ENCODE data around the gene SYNGAP1.

SYNGAP1 gene

GRCh38 chr6:33420491-33421343 is 852 bp downstream of the SYNGAP1 start:
- in situ Hi-C loops (cut with HindIII; ENCODE audit: low sequenced_read_pairs) = no loop called here

- in situ Hi-C loops (cut with HindIII; ENCODE audit: low sequenced_read_pairs) = no loop called here
Measured at GRCh38 chr6:33421344-33421643, 1.4 kb downstream of the SYNGAP1 start.

GRCh38 chr6:33423777-33424176 is 3.9 kb downstream of the SYNGAP1 start:
- in situ Hi-C loops (cut with HindIII; ENCODE audit: low sequenced_read_pairs) = no loop called here

GRCh38 chr6:33424855-33425667 is 5.2 kb downstream of the SYNGAP1 start:
- in situ Hi-C loops (cut with HindIII; ENCODE audit: low sequenced_read_pairs) = no loop called here

GRCh38 chr6:33425668-33426577 is 6.1 kb downstream of the SYNGAP1 start:
- in situ Hi-C loops (cut with HindIII; ENCODE audit: low sequenced_read_pairs) = no loop called here

- in situ Hi-C loops (cut with HindIII; ENCODE audit: low sequenced_read_pairs) = no loop called here
Measured at GRCh38 chr6:33426590-33427511, 7.0 kb downstream of the SYNGAP1 start.

- in situ Hi-C loops (cut with HindIII; ENCODE audit: low sequenced_read_pairs) = no loop called here
Measured at GRCh38 chr6:33427585-33428223, 7.8 kb downstream of the SYNGAP1 start.

- in situ Hi-C loops (cut with HindIII; ENCODE audit: low sequenced_read_pairs) = no loop called here
Measured at GRCh38 chr6:33428224-33428965, 8.5 kb downstream of the SYNGAP1 start.

- in situ Hi-C loops (cut with HindIII; ENCODE audit: low sequenced_read_pairs) = no loop called here
Measured at GRCh38 chr6:33428966-33429749, 9.3 kb downstream of the SYNGAP1 start.

- in situ Hi-C loops (cut with HindIII; ENCODE audit: low sequenced_read_pairs) = no loop called here
Measured at GRCh38 chr6:33429750-33430052, 9.8 kb downstream of the SYNGAP1 start.

- in situ Hi-C loops (cut with HindIII; ENCODE audit: low sequenced_read_pairs) = no loop called here
Measured at GRCh38 chr6:33430334-33430733, 10.5 kb downstream of the SYNGAP1 start.

- in situ Hi-C loops (cut with HindIII; ENCODE audit: low sequenced_read_pairs) = no loop called here
Measured at GRCh38 chr6:33430991-33431879, 11.4 kb downstream of the SYNGAP1 start.

- in situ Hi-C loops (cut with HindIII; ENCODE audit: low sequenced_read_pairs) = no loop called here
Measured at GRCh38 chr6:33431880-33432541, 12.1 kb downstream of the SYNGAP1 start.

- in situ Hi-C loops (cut with HindIII; ENCODE audit: low sequenced_read_pairs) = no loop called here
Measured at GRCh38 chr6:33432546-33432945, 12.7 kb downstream of the SYNGAP1 start.

GRCh38 chr6:33433001-33433543 is 13.2 kb downstream of the SYNGAP1 start:
- in situ Hi-C loops (cut with HindIII; ENCODE audit: low sequenced_read_pairs) = no loop called here

GRCh38 chr6:33433544-33434191 is 13.8 kb downstream of the SYNGAP1 start:
- in situ Hi-C loops (cut with HindIII; ENCODE audit: low sequenced_read_pairs) = no loop called here

Data from endothelial cell of hepatic sinusoid (primary cell).